ENCODE results near the gene RHOF.

Gene RHOF

DNA sequence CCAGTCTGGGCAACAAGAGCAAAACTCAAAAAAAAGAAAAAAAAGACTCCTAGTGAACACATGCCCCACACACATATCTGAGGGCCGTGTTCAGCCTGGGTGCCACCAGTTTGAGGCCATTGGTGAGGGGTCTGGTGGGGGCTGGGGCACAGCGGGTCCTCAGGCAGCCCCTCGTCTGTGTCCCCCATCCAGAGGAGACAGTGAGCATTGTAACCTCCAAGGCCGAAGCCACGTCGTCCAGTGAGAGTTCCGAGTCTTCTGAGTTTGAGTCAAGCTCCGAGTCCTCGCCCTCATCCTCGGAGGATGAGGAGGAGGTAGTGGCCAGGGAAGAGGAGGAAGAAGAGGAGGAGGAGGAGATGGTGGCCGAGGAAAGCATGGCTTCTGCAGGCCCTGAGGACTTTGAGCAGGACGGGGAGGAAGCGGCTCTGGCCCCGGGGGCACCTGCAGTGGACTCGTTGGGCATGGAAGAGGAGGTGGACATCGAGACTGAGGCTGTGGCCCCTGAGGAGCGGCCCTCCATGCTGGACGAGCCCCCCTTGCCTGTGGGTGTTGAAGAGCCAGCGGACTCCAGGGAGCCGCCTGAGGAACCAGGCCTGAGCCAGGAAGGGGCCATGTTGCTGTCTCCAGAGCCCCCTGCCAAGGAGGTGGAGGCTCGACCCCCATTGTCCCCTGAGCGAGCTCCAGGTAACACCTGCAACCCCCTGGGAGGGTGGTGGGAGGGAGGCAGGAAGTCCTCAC is 25.9 kb upstream of the RHOF start:
- DNase-seq (ENCODE audit: low read depth): no peak
- TF ChIP-seq, protein P1, sequence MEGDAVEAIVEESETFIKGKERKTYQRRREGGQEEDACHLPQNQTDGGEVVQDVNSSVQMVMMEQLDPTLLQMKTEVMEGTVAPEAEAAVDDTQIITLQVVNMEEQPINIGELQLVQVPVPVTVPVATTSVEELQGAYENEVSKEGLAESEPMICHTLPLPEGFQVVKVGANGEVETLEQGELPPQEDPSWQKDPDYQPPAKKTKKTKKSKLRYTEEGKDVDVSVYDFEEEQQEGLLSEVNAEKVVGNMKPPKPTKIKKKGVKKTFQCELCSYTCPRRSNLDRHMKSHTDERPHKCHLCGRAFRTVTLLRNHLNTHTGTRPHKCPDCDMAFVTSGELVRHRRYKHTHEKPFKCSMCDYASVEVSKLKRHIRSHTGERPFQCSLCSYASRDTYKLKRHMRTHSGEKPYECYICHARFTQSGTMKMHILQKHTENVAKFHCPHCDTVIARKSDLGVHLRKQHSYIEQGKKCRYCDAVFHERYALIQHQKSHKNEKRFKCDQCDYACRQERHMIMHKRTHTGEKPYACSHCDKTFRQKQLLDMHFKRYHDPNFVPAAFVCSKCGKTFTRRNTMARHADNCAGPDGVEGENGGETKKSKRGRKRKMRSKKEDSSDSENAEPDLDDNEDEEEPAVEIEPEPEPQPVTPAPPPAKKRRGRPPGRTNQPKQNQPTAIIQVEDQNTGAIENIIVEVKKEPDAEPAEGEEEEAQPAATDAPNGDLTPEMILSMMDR (IDR thresholded peaks at IDR 0.05; ENCODE audit: low read depth, low read length, missing control alignments): no peak
- in situ Hi-C loops (cut with HindIII; ENCODE audit: low sequenced_read_pairs): no loop called here
- H3K4me3 ChIP-seq (ENCODE audit: low read depth, low read length): no peak overlapping the region

DNA sequence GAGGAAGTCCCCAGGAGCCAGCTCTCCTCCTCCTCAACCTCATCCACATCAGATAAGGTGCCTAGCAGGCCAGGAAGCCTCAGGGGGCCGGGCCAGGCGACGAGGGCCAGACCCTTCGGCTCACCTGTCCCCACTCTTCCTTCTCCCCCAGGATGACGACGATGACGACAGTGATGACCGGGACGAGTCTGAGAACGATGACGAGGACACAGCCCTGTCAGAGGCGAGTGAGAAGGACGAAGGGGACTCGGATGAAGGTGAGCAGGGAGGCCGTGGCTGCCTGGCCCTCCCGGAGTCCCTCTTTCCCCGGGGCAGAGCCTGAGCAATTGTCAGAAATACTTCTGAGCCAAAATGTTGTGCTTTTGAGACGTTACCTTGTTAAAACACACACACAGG is 24.2 kb upstream of the RHOF start:
- TF ChIP-seq, protein P1 (IDR thresholded peaks at IDR 0.05; ENCODE audit: low read depth, low read length, missing control alignments): no peak
- no peak for DNase-seq (ENCODE audit: low read depth)
- H3K4me3 ChIP-seq (ENCODE audit: low read depth, low read length): no peak overlapping the region
- in situ Hi-C loops (cut with HindIII; ENCODE audit: low sequenced_read_pairs): no loop called here

DNA sequence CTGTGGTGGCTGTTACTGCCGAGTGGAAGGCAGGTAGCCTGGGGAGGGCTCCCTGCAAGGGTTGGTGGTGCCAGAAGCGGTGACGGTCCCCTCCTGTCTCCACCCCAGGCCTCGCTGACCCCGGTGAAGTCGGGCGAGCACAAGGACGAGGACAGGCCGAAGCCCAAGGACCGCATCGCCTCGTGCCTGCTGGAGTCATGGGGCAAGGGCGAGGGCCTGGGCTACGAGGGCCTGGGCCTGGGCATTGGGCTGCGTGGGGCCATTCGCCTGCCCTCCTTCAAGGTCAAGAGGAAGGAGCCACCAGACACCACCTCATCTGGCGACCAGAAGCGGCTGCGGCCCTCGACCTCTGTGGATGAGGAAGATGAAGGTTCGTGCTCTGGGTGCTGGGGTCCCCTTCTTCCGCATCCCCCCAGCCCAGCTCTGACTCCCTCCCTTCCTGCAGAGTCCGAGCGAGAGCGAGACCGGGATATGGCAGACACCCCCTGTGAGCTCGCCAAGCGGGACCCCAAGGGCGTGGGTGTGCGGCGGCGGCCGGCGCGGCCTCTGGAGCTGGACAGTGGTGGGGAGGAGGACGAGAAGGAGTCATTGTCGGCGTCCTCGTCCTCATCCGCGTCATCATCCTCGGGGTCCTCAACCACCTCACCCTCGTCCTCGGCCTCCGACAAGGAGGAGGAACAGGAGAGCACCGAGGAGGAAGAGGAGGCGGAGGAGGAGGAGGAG is 23.6 kb upstream of the RHOF start:
- TF ChIP-seq, protein P1 (IDR thresholded peaks at IDR 0.05; ENCODE audit: low read depth, low read length, missing control alignments): no peak
- DNase-seq (ENCODE audit: low read depth): no peak
- in situ Hi-C loops (cut with HindIII; ENCODE audit: low sequenced_read_pairs): no loop called here
- no peak overlapping the region for H3K4me3 ChIP-seq (ENCODE audit: low read depth, low read length)

DNA sequence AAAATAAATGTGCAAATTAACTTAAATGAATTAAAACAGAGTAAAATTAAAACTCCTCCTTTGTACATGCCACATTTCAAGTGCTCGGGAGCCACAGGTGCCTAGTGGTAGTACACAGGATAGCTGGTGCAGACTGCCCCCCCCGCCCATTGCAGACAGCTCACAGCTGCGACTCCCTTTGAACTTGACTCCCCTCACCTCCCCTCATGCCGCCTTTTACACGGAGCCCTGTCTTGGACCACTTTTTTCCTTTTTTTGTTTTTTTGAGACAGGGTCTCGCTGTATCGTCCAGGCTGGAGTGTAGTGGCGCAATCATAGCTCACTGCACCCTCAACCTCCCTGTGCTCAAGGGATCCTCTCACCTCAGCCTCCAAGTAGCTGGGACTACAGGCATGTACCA is 21.8 kb upstream of the RHOF start:
- TF ChIP-seq, protein P1 (IDR thresholded peaks at IDR 0.05; ENCODE audit: low read depth, low read length, missing control alignments): no peak
- in situ Hi-C loops (cut with HindIII; ENCODE audit: low sequenced_read_pairs): no loop called here
- no peak for DNase-seq (ENCODE audit: low read depth)
- H3K4me3 ChIP-seq (ENCODE audit: low read depth, low read length): no peak overlapping the region

DNA sequence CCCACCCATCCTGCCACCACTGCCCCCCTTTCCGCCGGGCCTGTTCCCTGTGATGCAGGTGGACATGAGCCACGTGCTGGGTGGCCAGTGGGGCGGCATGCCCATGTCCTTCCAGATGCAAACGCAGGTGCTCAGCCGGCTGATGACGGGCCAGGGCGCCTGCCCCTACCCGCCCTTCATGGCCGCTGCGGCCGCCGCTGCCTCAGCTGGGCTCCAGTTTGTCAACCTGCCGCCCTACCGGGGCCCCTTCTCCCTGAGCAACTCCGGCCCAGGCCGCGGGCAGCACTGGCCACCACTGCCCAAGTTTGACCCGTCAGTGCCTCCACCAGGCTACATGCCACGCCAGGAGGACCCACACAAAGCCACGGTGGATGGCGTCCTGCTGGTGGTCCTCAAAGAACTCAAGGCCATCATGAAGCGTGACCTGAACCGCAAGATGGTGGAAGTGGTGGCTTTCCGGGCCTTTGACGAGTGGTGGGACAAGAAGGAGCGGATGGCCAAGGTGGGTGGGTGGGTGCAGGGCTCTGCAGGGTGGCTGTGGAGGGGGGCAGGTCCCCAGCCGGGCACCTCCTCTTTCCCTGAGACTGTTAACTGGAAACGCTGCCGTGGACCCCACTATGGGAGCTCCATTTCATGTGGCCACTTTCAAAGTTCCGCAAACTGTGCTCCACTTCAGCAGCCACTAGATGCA is 21.1 kb upstream of the RHOF start:
- in situ Hi-C loops (cut with HindIII; ENCODE audit: low sequenced_read_pairs): no loop called here
- no peak for DNase-seq (ENCODE audit: low read depth)
- H3K4me3 ChIP-seq (ENCODE audit: low read depth, low read length): no peak overlapping the region
- TF ChIP-seq, protein P1 (IDR thresholded peaks at IDR 0.05; ENCODE audit: low read depth, low read length, missing control alignments): no peak

DNA sequence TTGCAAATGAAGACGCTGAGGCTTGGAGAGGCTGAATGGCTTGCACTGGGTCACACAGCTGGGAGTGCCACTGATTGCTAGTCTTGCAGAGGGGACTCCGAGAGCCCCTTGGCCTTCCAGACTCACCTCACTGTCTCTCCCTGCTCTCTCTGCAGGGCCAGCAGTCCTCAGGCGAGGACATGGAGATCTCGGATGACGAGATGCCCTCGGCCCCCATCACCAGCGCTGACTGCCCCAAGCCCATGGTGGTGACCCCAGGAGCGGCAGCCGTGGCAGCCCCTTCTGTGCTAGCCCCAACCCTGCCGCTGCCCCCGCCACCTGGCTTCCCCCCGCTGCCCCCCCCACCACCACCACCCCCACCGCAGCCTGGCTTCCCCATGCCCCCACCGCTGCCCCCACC is 20.5 kb upstream of the RHOF start:
- DNase-seq (ENCODE audit: low read depth): no peak
- TF ChIP-seq, protein P1 (IDR thresholded peaks at IDR 0.05; ENCODE audit: low read depth, low read length, missing control alignments): no peak
- in situ Hi-C loops (cut with HindIII; ENCODE audit: low sequenced_read_pairs): no loop called here
- H3K4me3 ChIP-seq (ENCODE audit: low read depth, low read length): no peak overlapping the region
